ENCODE data around the gene PSAP.

Gene PSAP

DNA sequence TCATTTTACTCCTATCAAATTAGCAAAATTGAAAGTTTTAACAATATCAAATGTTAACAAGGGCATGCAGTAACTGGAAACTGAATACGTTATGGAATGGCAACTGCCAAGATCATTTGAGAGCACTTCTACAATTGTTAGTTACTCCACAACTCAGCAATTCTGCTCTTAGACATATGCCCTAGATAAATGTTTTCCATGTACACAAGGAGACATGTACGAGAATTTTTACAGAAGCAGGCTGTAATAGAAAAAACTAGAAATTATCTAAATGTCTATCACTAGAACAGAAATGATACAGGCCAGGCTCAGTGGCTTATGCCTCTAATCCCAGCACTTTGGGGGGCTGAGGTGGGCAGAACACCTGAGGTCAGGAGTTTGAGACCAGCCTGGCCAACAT, 7.0 kb downstream of the PSAP start:
- DNase-seq, result no peak

DNA sequence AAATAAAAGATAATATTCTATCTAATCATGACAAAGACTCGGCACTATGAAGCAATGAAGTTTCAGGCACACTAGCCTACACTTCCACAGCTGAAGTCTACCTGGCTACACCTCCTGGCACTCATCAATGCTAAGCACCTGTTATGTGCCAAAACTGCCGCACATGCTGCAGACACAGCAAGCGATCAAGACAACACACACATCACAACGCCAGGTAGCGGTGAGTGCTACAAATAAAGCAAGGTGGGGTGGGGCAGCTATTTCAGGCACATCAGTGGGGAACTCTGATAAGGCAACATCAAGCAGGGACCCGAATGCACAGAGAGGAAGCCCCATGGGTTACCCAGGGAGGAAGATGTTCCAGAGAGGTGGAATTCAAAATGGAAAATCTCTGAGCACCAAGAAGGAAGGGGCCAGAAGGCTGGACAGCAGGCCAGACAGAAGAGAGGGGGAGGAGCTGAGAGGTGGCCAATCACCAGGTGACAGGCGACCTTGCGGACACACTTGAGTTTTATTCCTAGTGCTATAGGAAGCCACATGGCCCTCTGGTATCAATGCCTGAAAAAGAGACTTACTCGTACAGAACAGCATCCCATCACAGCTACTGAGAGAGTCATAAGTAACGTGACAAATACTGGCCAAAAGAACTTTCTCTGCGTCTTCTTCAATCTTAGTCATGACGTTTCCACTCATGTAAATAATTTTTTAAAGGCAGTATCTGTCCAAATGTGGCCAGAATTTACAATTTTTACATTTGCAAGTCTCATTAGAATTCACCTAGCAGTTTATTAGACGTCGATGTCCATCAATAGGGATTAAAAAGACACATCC, 8.0 kb downstream of the PSAP start:
- no peak for DNase-seq

DNA sequence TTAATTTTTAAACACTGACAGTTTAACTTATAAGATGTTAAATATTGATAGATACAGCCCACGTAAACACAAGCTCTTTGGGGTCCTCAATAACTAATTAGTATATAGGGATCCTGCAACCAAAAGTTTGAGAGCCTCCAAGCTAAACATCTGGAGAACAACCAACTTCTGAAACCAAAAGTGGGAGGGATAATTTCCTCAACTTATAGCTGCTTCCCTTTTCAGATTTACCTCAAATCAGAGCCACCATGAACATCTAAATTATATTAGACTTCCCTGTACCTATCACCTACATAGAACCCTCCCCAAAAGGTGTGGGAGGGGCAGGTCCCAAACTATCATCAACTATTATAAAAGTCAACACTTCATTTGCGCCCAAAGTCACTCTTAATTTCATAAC, 8.6 kb downstream of the PSAP start:
- DNase-seq, result no peak

DNA sequence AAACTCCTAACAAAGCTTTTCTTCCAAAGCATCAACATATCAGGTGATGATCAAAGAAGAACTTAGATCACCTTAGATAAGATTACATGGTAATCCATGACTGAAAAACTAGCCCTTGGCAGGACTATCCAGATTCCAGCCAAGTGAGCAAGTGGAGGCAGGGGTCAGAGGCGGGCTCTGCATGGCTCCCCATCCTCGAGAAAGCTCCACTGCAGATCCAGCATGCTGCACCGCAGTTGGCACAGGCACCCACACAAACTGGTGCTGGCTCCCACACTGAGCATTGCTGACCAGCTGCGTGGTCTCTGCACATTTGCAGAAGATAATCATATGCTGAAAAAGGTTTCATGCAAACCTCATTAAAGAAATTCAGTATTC, 10.1 kb downstream of the PSAP start:
- no peak for DNase-seq

DNA sequence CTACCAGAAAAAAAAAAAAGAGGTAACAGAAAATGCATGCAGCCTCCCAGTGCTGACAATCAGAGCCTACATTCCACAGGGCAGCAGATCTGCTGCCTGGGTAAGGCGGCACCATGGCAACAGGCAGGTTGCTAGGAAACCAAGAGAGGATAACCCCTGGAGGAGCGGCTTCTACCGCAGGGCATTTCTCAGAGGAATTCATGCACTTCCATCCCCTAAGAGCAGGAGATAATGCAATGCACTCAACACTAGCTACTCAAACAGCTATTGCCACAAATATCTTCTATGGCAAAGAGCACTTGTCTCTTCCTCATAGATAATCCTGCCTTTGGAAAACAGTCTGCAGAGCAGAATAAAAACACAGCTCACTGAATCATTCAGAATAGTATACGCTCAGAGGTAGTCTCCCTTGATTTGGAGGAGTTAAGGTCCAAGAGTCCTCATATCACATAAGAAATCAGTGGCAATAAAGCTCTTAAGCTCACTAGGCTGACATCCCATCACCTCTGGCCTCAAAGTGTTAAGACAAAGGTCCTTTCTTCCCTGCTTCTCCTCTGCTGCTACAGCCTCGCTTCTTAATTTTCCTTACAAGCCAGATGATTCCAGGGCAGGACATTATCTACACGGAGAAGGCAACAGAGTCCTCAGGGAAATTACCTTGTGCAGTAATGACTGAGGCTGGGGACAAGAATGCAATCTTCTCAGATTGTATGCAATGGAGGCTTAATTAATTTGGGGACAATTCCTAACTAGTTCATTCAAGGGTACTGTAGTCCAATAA, 10.7 kb downstream of the PSAP start:
- no peak for DNase-seq

DNA sequence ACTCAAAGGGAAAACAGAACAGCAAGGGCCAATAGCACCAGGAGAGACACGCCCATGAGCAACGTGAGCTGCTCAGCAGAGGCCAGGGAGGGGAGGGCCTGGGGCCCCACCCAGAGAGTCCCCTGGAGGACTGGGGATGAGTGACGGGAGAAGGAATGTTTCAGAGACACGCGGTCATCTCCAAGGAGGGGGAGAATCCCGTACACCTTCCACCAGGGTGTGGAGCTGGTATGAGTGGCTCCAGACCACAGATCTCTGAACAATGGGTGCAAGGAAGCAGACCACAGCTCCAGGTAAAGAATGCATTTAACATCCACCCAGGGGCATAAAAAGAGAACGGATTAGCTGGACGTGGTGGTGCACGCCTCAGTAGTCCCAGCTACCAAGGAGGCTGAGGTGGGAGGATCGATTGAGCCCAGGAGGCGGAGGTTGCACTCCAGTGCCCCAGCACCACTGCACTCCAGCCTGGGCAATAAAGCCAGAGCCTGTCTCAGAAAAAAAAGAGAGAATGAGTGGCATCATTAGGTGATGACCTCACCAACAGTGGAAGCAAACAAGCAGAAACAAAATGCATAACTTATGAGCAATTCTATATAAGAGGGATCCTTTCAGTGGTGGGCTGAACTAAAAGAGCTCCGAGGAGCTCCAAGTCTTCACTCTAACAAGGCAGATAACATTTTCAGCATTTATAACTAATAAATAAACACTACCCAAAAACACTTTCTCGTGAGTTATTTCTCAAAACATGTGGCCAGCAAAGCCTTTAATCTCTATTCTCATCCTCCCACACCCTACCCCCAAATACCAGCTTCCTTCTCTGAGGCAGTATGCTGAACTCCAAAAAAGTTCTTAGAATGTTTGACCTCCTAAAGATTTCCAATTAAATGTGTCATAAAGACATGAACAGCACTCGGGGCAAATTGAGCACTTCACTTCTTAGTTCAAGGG, 12.5 kb downstream of the PSAP start:
- no peak for DNase-seq

DNA sequence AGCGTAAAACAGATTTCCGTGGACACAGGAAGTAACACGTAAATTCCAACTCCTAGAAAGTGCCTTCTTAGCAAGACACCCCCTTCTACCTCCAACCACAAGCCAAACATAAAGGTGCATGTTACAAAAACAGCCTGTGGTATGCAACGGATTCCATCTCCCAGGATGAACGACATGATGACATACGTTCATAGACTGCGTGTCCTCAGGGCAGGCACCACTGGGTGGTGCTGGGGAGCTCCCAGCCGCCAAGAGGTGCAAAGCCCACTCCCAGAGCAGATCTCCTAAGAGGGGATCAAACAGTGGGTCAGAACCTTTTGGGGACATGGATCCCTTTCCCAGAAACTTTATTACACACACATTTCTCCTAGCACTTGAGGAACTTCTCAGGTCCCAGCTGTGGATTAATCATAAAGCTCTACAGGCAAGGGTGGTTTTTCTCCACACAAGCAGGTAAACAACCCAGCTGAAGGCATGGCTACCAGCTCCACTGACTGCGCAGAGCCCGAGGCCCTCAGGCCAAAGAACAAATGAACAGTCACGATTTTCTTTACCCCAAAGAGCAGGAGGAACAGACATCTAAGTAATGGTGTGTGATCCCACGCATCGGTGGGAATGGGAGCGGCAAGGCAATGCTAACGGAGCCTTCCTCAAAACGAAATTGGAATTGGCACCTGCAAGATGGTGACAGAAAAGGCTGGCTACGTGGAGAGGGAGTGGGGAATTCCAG, 13.8 kb downstream of the PSAP start:
- DNase-seq, result no peak

DNA sequence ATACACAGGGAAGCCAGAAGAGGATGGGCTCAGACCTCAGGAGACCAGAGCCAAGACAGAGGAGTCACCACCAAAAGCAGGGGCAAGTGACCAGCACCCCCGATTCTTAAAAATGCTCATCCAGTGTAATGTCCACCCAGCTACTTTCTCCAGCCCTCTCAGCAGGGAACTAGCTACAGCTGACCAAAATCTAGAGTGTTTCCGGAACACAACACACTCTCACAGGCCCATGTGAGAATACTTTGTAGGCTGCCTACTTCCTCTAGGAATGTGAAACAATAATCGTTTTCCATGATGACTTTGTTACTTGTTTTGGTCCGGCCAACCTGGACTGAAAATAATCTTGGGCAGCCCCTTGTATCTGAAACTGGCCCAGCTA, 14.5 kb downstream of the PSAP start:
- no peak for DNase-seq

DNA sequence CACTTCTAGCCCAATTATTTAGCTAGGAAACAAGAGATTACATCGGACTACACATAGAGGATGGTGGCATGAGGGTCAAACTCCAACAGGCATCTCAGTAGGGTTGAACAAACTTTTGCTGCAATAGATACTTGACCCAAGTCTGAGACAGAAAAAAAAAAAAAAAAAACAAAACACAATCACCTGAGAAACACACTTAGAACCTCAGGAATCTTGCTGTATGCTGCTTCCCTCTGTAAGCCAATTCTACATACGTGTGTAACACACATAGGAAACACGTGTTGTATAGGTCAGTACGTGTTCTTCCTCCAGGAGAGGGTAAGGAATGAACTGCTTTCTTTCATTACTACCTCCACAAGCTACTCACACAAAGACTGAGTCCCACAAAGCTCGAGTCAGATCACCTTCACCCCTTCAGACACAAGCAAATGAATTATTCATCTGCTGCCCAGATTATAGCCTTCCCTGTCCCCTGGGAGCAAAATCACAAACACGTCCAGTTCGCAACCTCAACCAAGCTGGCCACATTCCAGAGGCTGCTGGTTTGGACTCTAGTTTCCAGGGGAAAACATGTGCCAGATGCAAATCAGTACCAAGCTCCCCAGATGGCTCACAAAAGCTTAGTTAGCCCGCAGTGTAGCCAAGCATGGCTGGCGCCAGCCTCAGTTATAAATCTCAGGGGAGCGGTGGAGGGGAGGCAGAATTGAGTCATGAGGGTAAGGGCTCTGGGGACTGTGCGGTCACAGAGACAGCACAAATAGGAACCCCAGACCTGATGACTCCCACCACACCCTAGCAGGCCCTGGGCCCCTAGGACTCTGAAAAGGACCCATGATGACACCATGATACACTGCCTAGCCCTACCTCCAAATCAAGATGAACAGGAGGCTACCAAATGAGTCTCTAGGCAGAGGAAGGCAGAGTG, 15.1 kb downstream of the PSAP start:
- peak; percentile 55 for DNase-seq

DNA sequence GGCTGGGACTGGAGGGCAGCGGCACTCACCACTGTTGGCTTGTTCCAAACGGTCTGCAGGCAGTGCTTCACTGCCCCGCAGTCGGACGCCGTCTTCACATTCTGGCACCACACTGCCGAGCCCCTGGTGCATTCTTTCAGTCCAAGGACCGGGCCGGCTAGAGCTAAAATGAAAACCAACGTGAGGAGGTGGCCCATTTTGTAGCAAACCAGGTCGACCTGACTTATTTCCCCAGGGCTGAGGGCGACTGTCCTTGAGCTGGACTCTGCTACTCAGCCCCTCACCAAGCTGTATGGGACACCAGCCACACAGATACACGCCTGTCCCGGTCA, 16.7 kb downstream of the PSAP start:
- no peak for DNase-seq

DNA sequence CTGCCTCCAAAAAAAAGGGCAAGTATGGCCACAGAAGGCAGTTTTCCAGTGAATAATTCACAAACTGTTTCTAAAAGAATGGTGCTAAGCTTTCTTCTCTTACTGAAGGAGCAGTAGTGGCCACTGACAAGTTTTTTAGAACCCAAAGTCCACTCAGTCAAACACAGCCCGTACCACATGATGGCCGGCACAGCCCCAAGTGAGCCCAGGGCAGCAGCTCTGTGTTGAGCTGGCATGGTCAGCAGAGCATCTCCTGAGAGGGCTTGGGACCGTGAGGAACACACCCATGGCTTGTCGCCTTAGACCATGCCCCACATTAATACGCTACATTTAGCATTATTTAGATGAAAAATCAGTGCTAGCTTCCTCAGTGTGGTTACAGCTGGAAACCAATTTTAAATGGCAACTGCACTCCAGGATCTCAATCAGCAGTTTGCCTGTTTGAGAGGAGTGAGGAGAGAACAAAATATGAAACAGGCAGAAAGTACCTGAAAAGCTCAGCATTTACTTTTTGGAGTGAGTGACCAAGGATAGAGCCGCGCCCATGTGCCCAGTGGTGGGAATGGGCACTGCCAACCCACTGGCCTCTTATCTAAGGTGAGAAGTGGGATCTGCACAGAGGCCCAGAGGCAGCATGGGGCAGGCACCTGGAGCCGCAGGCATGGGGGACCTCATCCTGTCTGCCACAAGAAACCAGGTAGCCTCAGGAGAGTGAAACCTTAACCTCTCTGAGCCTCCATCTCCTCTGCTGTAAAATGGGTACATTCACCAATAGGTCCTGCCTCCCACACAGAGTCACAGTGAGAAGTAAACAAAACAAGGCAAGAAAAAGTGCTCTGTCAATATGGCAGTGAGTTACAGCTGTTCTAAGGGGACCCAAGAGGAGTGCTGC, 17.4 kb downstream of the PSAP start:
- DNase-seq, result no peak

DNA sequence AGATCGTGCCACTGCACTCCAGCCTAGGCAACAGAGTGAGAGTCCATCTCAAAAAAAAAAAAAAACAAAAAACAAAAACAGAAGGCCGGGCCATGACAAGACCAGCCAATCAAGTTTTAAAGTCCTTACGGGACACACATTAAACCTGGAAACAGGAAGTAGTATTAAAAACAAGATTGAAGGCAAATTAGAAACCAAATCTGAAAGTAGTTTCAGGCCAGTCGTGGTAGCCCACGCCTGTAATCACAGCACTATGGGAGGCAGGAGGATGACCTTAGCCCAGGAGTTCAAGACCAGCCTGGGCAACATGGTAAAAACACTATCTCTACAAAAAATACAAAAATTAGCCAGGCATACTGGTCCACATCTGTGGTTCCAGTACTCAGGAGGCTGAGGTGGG, 18.1 kb downstream of the PSAP start:
- no peak for DNase-seq

DNA sequence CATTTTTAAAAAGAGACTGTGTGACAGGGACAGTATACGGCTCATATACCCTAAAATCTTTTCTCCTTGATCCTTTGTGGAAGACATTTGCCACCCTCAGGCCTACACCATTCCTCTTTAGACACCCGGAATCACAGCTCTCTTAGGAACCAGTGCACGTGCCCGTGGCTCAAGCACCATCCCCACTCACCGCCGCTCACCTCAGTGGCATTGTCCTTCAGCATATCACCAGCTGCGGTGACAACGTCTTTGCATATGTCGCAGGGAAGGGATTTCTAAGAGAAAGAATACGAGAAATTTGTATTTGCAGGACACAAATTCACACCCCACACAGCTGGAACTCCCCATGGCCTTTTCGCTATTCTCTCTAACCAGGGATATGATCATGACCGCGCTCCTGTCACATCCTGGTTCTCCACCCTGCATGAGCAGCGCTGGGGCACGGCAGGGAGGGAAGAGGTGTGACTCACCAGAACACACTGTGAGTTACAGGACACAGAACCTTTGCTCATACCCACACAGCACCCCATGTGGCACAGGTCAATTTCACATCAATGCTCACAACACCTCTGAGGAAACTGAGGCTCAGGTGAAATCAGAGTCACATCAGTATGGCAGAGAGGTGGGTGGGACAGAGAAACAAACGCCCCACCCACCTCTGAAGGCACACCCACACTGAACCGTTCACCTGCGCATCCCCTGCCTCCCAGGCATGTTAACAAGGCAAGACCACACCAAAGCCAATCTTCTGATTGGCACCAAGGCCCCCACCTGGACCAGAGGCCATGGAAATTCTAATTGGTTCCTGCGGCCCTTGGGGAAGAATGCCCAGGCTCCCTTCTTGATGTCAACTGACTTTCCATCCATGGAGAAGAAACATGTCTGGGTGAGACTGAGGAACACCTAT, 19.2 kb downstream of the PSAP start:
- DNase-seq, result no peak

DNA sequence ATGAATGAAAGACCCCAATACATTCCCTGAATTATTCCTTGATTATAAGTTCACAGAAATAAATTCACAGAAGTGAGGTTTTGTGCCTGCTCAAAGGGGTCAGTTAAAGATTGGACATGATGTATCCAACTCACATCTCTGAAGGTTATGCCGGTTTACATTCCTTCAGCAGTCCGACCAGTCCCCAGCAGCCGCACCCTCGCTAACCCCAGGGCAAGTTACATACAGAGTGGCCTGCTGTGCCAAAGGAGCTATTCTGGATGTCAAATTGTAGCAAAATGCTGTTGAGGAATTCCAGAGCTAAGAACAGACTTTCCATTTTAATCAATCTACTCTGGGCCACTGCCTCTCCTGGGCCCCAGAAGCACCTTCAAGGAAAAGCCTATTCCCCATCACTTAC, 20.3 kb downstream of the PSAP start:
- no peak for DNase-seq

DNA sequence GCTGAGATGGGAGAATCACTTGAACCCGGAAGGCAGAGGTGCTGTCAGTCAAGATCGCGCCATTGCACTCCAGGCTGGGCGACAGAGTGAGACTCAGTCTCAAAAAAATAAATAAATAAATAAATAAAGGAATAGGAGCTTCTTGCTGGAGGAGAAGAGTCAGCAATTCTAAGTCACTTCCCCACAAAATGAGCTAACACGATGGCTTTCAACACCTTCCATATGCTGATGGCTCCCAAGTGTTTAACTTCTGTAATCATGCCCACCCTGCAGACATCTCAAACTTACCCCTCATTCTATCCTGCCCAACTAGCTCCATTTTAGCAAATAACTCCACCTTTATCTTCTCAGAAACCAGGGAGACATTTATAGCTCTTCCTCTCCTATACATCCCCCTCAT, 21.2 kb downstream of the PSAP start:
- DNase-seq, result no peak

DNA sequence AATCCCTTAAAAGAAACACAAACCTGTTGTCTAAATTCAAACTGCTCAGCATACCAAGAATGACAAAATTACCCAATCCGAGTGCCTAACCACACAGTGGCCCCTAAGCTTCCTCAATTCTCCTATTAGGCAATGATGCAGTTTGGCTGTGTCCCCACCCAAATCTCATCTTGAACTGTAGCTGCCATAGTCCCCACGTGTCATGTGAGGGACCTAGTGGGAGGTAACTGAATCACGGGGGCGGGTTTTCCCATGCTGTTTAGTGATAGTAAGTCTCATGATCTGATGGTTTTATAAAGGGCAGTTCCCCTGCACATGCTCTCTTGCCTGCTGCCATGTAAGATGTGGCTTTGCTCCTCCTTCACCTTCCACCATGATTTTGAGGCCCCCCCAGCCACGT, 21.9 kb downstream of the PSAP start:
- DNase-seq, result peak; percentile 86

DNA sequence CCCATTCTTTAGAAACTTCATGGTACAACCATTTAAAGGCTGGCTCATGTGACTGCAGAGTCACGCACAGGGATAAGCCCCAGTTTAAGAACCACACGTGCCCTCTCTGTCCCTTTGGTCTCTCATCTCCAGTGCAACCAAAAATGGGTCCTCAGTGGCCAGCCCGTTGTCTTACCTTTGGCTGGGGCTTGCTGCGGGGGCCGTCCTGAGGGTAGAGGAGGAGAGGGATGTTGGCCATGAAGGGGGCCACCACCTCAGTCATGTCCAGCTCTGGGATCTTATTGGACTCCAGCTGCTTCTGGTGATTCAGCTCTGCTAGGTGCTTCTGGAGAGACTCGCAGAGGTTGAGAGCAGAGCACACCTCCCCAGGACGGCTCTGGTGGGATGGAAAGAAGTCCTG, 22.3 kb downstream of the PSAP start:
- no peak for DNase-seq

DNA sequence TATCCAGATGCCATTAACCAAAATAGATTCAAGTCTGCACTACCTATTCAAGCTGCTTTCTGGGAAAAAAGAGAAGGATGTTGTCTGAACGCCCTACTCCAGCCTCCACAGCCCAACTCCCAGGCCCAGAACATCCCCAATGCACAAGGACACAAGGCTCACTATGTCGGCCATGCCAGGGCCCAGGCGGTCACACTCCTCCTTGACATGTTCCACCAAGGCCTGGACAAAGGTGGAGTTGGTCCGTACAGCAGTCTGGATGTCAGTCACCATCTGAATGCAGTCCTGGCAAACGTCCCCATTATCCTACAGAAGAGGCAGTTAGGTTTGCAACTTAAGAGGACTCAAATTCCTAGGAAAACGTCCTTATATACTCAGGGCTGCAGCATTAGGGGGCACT, 23.2 kb downstream of the PSAP start:
- DNase-seq, result no peak

DNA sequence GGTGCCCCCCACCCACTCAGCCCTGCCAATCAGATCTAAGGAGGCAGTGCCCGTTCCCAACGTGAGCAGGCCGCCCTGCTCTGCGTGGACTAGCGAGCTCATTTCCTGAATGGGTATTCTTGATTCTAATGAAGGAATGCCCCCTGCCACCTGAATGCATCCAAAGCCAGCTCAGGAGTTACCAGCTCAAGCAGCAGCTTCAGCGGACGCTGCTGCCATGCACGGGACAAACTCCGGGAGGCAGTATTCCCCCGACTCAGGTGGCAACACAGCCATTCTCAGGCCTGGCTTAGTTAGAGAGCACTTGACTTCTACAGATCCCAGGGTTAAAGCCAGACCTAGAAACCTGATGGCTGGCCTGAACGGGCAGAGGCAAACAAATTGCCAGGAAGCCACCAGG, 25.8 kb downstream of the PSAP start:
- DNase-seq, result no peak

DNA sequence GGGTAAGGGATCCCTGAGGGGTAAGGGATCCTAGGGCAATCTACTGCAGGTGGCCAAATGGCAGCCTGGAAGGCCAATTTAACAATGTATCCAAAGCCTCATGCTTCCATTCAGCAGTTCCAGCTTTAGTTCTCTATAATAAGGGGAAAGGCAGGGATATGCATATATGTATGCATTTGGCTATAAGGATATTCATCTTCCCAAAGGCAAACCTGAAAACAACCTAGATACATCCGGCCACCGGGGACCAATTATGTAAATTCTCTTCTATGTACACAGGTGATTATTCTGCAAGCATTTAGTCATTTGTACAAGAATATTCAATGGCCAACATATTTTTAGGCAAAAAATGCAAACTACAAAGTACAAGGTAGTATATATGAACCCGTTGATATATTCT, 26.7 kb downstream of the PSAP start:
- no peak for DNase-seq
